Neutrophil (primary cell): ENCODE measurements around the gene CCDC194.

ENCODE experiments used
- H3K27ac ChIP-seq: fragments of 200-600 bp; sonication (generic); 2 replicates; pipeline ENCODE4 v1.5.1; 2016; ENCODE audit warnings: mild to moderate bottlenecking, moderate library complexity
- H3K27me3 ChIP-seq: fragments of 200-600 bp; sonication (generic); 2 replicates; pipeline ENCODE4 v1.6.0; 2016; ENCODE audit warnings: mild to moderate bottlenecking
- H3K36me3 ChIP-seq: fragments of 200-600 bp; sonication (generic); 2 replicates; pipeline ENCODE4 v1.5.1; 2017
- H3K4me1 ChIP-seq, 2 experiments: fragments of 200-600 bp in 1 of 2; sonication (generic) in 1 of 2; 1 replicate in 1 of 2; 2 replicates in 1 of 2; pipeline versions ENCODE4 v1.5.1 to v1.6.1; 2013 to 2016; ENCODE audit warnings: low read depth in 1 of 2, low read length in 1 of 2, mild to moderate bottlenecking in 1 of 2, moderate library complexity in 1 of 2; ENCODE audit not compliant: control insufficient read depth in 1 of 2, insufficient read depth in 1 of 2
- H3K4me3 ChIP-seq, 2 experiments: fragments of 200-600 bp in 1 of 2; sonication (generic) in 1 of 2; 1 replicate in 1 of 2; 2 replicates in 1 of 2; pipeline ENCODE4 v1.5.1; 2013 to 2016; ENCODE audit warnings: low read depth in 1 of 2, low read length in 1 of 2, mild to moderate bottlenecking in 1 of 2, moderate library complexity in 1 of 2
- H3K9me3 ChIP-seq: fragments of 200-600 bp; sonication (generic); 2 replicates; pipeline ENCODE4 v1.5.1; 2016
- CTCF ChIP-seq: fragments of 200-600 bp; sonication (generic); IDR thresholded peaks from 2 replicates; pipeline ENCODE4 v1.5.1; 2016; ENCODE audit warnings: antibody characterized with exemption

CCDC194 gene

DNA sequence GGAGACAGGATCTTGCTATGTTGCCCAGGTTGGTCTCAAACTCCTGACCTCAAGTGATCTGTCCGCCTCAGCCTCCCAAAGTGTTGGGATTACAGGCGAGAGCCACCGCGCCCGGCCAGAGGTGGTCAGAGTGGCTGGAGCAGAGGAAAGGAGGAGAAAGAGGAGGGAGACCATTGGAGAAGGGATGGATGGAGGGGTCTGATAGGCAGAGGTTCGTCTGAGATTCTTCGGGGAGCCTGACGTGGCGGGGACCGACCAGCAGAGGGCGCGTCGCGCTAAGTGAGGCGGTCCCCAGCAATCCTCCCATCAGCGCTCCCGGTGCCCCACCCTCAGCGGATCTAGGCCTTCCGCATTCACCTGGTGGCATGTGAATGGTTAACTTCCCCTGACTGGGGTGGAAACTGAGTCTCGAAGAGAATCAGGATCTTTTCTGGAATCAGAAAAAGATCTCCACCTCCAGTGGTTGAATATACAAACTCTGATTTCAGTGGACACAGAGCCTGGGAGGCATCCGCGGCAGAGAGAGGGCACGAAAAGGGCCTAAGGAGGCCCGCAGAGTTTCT, 47.8 kb downstream of the CCDC194 start:
- TF ChIP-seq CTCF: peak; percentile 92
- no peaks in the 10 kb centered on the region for H3K9me3 ChIP-seq
- no peak overlapping the region for H3K4me3 ChIP-seq
- H3K4me1 ChIP-seq: peaks cover 0 to 2% of the 10 kb centered on the region in 2 experiments
- H3K27me3 ChIP-seq: peaks cover 48% of the 10 kb centered on the region
- H3K27ac ChIP-seq: no peak overlapping the region
- no peaks in the 10 kb centered on the region for H3K36me3 ChIP-seq

DNA sequence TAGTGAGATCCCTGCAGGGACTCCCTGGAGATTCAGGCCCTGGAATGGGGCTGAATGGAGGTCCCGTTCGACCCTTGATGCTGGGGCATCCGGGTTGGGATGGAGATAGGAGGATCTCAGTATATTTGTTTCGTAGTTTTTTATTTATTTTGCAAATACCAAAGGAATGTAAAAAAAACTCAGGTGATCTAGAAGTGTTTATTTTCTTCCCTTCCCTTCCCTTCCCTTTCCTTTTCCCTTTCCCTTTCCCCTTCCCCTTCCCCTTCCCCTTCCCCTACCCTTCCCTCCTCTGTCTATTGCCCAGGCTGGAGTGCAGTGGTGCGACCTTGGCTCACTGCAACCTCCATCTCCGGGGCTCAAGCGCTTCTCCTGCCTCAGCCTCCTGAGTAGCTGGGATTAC, 52.2 kb downstream of the CCDC194 start:
- Histone ChIP-seq H3K9me3 (no peaks in the 10 kb centered on the region), H3K27me3 (peaks cover 14% of the 10 kb centered on the region), H3K4me1 (peaks cover 15 to 17% of the 10 kb centered on the region in 2 experiments), H3K36me3 (no peaks in the 10 kb centered on the region), H3K4me3 (no peak overlapping the region), H3K27ac (no peak overlapping the region)
- TF ChIP-seq CTCF: no peak

- H3K4me3 ChIP-seq: no peak overlapping the region
- no peak for TF ChIP-seq CTCF
- H3K36me3 ChIP-seq: no peaks in the 10 kb centered on the region
These were observed 52.6 kb downstream of the CCDC194 start for GRCh38 chr19:17341386-17341785.

GRCh38 chr19:17340871-17341357, 53.1 kb downstream of the CCDC194 start:
- TF ChIP-seq CTCF: no peak

More at GRCh38 chr19:17341386-17341785, 52.6 kb downstream of the CCDC194 start:
- H3K27ac ChIP-seq: no peak overlapping the region
- H3K9me3 ChIP-seq: no peaks in the 10 kb centered on the region
- H3K27me3 ChIP-seq: peaks cover 10% of the 10 kb centered on the region
- peaks cover 20 to 22% of the 10 kb centered on the region in 2 experiments for H3K4me1 ChIP-seq

More at GRCh38 chr19:17340871-17341357, 53.1 kb downstream of the CCDC194 start:
- no peaks in the 10 kb centered on the region for H3K36me3 ChIP-seq
- H3K4me3 ChIP-seq: no peak overlapping the region
- no peak overlapping the region for H3K27ac ChIP-seq
- H3K4me1 ChIP-seq: peaks cover 20 to 24% of the 10 kb centered on the region in 2 experiments
- peaks cover 9% of the 10 kb centered on the region for H3K27me3 ChIP-seq
- H3K9me3 ChIP-seq: no peaks in the 10 kb centered on the region
